Ovary (tissue), 9 donors: Measurements from ENCODE around the gene CELF4. TPM values are rescaled to one million over a fixed set of nuclear protein-coding genes. Genes with fewer than 3 reads are reported as not detected.

ENCODE experiments used
- DNase-seq, 5 donors: peaks; one replicate each; pipeline ENCODE4 v3.0.0-alpha.2; 2019 to 2020
- H3K27ac ChIP-seq, 2 donors: fragments of 200-600 bp; one replicate each; pipeline versions ENCODE4 v1.5.1 to v1.8.0; 2019 to 2022
- H3K27me3 ChIP-seq: fragments of 200-600 bp; one replicate; pipeline ENCODE4 v1.8.0; 2022
- H3K36me3 ChIP-seq: fragments of 200-600 bp; sonication (generic); one replicate; pipeline ENCODE4 v1.5.1; 2019
- H3K4me1 ChIP-seq: one replicate; pipeline ENCODE4 v1.8.1; 2013; ENCODE audit warnings: mild to moderate bottlenecking, moderate library complexity; ENCODE audit not compliant: insufficient read depth
- H3K4me3 ChIP-seq: fragments of 200-600 bp; sonication (generic); one replicate; pipeline ENCODE4 v1.5.1; 2017
- H3K9me3 ChIP-seq, 2 donors: fragments of 200-600 bp in 1 of 2; sonication (generic) in 1 of 2; one replicate each; pipeline versions ENCODE4 v1.5.1 to v1.8.1; 2013 to 2019; ENCODE audit warnings: mild to moderate bottlenecking in 1 of 2, moderate library complexity in 1 of 2
- CTCF ChIP-seq, 3 donors: fragments of 450-650 bp in 2 of 3; fragments of 200-600 bp in 1 of 3; IDR thresholded peaks; one replicate each; pipeline versions ENCODE4 v1.5.1 to v1.8.0; 2016 to 2022; ENCODE audit warnings: antibody characterized with exemption in 3 of 3, mild to moderate bottlenecking in 1 of 3
- EP300 ChIP-seq: sonication (generic); formaldehyde crosslinking; IDR thresholded peaks from one replicate; pipeline ENCODE4 v1.6.1; 2017; ENCODE audit warnings: antibody characterized with exemption
- POLR2A ChIP-seq: fragments of 450-650 bp; IDR thresholded peaks from one replicate; pipeline ENCODE4 v1.6.1; 2017; ENCODE audit warnings: antibody characterized with exemption, mild to moderate bottlenecking, moderate library complexity
- WGBS, 3 donors: extraction: QIAGEN DNeasy Blood & Tissue Kit in 1 of 3; methylation state at CpG; one replicate each; pipeline versions ENCODE4 v1.1.5 to v1.1.7; 2013 to 2017; 5-methylcytosine and 5-hydroxymethylcytosine counted together
- intact Hi-C, 4 donors: fragments of 100-400 bp; cut with DNase I; formaldehyde crosslinking; loops; one replicate each; pipeline versions ENCODE4 v1.11.0 to v1.15.1; 2022 to 2023
- polyA plus RNA-seq, 2 donors: library from polyadenylated mRNA; stranded (reverse); fragments of 200-250 nt in 1 of 2; fragments of 350-450 nt in 1 of 2; fragmentation: Illumina TruSeq in 1 of 2; extraction: RNeasy Lipid Tissue Mini Kit (QIAGEN cat#74804) in 1 of 2; gene quantifications; one replicate each; pipeline ENCODE4 v1.2.3, GENCODE V29; 2013 to 2014
- total RNA-seq, 7 donors: library from RNA; depleted of rRNA in 2 of 7; stranded (reverse); fragments of >200 nt in 2 of 7; fragmentation: NEBNext Ultra II Directional in 3 of 7; extraction: Animal tissue kit (Norgen Biotek cat#: 25700) in 3 of 7; gene quantifications; one replicate each; pipeline versions ENCODE4 v1.1.0 to v1.2.4, GENCODE V29; 2016 to 2023
- donor health status: DM: no; HTN: no; CAD: no; lungs with moderate emphysema.
- donor health status: DM: no; HTN: no; CAD: no.
- donor health status: Bipolar disorder and iron deficiency.
- donor health status: DM: yes; HTN: yes; CAD: no.
- donor health status: DM: no; HTN: no; CAD: no.
- donor health status: DM: yes; HTN: yes; CAD: no.

Gene CELF4
- total and polyA plus RNA-seq, 9 donors, result 0.15 to 1.6 (median 1.1) TPM; not detected in 1

- 78 to 88% (median 83%) methylated on average over 8 of the region's 8 CpGs for WGBS, 3 donors
- H3K27ac ChIP-seq, result no peak overlapping the region
- H3K4me1 ChIP-seq, result no peaks in the 10 kb centered on the region
- no peak for DNase-seq
- H3K4me3 ChIP-seq, result no peak overlapping the region
- H3K9me3 ChIP-seq, result no peaks in the 10 kb centered on the region
- H3K27me3 ChIP-seq, result no peaks in the 10 kb centered on the region
- intact Hi-C loops, result no loop called here
- no peaks in the 10 kb centered on the region for H3K36me3 ChIP-seq
- no peak for TF ChIP-seq EP300
- TF ChIP-seq POLR2A, result no peak
- TF ChIP-seq CTCF (IDR thresholded peaks at IDR 0.05), result no peak
Measured at GRCh38 chr18:37307181-37307580, 258.4 kb downstream of the CELF4 start.

- Histone ChIP-seq H3K27me3 (no peaks in the 10 kb centered on the region), H3K4me3 (no peak overlapping the region), H3K36me3 (no peaks in the 10 kb centered on the region), H3K9me3 (no peaks in the 10 kb centered on the region), H3K4me1 (no peaks in the 10 kb centered on the region), H3K27ac (no peak overlapping the region)
- no peak for TF ChIP-seq CTCF (IDR thresholded peaks at IDR 0.05)
- no peak for TF ChIP-seq POLR2A
- TF ChIP-seq EP300, result no peak
- no peak for DNase-seq
- WGBS, 3 donors, result 85 to 92% (median 85%) methylated on average over 8 of the region's 8 CpGs
- intact Hi-C loops, result no loop called here
Measured at GRCh38 chr18:37306432-37306831, 259.2 kb downstream of the CELF4 start.

- intact Hi-C loops, result no loop called here
- no peaks in the 10 kb centered on the region for H3K9me3 ChIP-seq
- H3K27me3 ChIP-seq, result no peaks in the 10 kb centered on the region
- H3K4me1 ChIP-seq, result no peaks in the 10 kb centered on the region
- no peak for DNase-seq
- H3K4me3 ChIP-seq, result no peak overlapping the region
- WGBS, 3 donors, result 80 to 84% (median 82%) methylated on average over 13 of the region's 13 CpGs
- TF ChIP-seq POLR2A, result no peak
- TF ChIP-seq EP300, result no peak
- TF ChIP-seq CTCF (IDR thresholded peaks at IDR 0.05), result no peak
- no peaks in the 10 kb centered on the region for H3K36me3 ChIP-seq
- H3K27ac ChIP-seq, result no peak overlapping the region
Measured at GRCh38 chr18:37305066-37305465, 260.5 kb downstream of the CELF4 start.

GRCh38 chr18:37304012-37304680 is 261.5 kb downstream of the CELF4 start:
- Histone ChIP-seq H3K9me3 (no peaks in the 10 kb centered on the region), H3K27ac (no peak overlapping the region), H3K4me1 (peaks cover 6% of the 10 kb centered on the region), H3K27me3 (no peaks in the 10 kb centered on the region), H3K4me3 (no peak overlapping the region), H3K36me3 (no peaks in the 10 kb centered on the region)
- intact Hi-C loops, result no loop called here
- WGBS, 3 donors, result 83 to 91% (median 90%) methylated on average over 5 of the region's 5 CpGs
- DNase-seq, result no peak
- TF ChIP-seq POLR2A (no peak), EP300 (no peak), CTCF (IDR thresholded peaks at IDR 0.05) (no peak)
